HL-60 (cell line): ENCODE results near the gene AMTN.

Experiments used
- DNase-seq, 2 experiments: peaks; one replicate each; pipeline ENCODE4 v3.0.0-alpha.2; 2010 to 2020; ENCODE audit warnings: low read depth in 1 of 2, low spot score in 1 of 2
- H3K27ac ChIP-seq: fragments of 250-450 bp; sonication (Bioruptor Pico); replicated peaks from 2 replicates; pipeline ENCODE4 v1.5.1; 2020; ENCODE audit warnings: mild to moderate bottlenecking, moderate library complexity
- H3K27me3 ChIP-seq: fragments of 250-450 bp; sonication (Bioruptor Pico); 2 replicates; pipeline ENCODE4 v1.5.1; 2021; ENCODE audit warnings: mild to moderate bottlenecking, moderate library complexity; ENCODE audit not compliant: insufficient read depth, poor library complexity, severe bottlenecking
- H3K4me3 ChIP-seq: replicated peaks from 2 replicates; pipeline ENCODE4 v1.5.1; 2011; ENCODE audit warnings: mild to moderate bottlenecking, control low read depth, low read length; ENCODE audit not compliant: insufficient read depth
- GABPA ChIP-seq: IDR thresholded peaks from 2 replicates; pipeline ENCODE4 v1.6.1; 2012; ENCODE audit warnings: low read depth
- POLR2AphosphoS5 ChIP-seq: IDR thresholded peaks from 2 replicates; pipeline ENCODE4 v1.6.1; 2012; ENCODE audit warnings: low read depth
- SPI1 ChIP-seq: IDR thresholded peaks from 2 replicates; pipeline ENCODE4 v1.6.1; 2012; ENCODE audit warnings: low read depth, mild to moderate bottlenecking, borderline replicate concordance
- TF ChIP-seq, protein P1 (sequence below): IDR thresholded peaks from one replicate; pipeline ENCODE4 v1.5.1; 2011; ENCODE audit warnings: low read length, control low read depth, inconsistent platforms; ENCODE audit not compliant: insufficient read depth
- TF ChIP-seq, protein P2 (sequence below): IDR thresholded peaks from 2 replicates; pipeline ENCODE4 v1.6.1; 2012; ENCODE audit warnings: low read depth; ENCODE audit not compliant: insufficient replicate concordance

Gene AMTN

DNA sequence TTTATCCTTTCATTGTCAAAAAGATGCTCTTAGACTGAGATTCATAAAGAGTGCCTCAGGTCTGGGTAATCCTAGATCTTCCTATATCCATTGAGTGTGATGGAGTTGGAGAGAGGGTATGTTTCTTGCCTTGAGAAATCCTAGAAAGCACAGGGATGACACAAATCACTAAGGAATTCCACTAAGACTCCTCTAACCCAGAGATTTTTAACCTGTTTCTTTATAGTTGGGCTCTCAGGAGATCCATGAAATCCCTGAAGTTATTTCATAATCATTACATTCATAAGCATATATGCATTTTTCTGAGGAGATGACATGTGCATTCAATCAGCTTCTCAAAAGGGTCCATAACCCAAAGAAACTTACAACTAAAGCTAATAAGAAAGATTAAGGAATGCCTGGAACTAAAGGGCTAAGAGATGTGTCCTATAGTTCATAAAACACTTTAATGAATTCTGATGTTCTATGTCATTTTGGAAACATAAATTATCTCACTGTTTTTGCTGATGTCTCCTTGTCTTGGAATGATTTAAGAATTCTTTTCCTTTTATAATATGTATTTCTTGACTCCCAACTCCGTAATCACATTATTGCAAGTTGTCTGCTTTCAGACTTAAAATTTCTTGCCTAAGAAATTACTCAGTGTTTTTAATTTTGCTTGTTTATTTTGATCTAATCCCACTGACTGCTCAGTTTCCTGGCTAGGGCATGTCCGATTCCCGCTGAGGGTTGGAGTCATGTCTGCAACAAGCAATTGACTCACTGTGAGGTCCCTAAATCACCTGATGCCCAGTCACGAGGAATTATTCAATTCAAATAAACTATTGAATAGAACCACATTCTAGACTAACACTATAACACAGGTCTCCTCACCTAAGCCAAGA, 2.8 kb upstream of the AMTN start:
- no peak for TF ChIP-seq SPI1
- no peak overlapping the region for H3K27ac ChIP-seq
- no peak overlapping the region for H3K4me3 ChIP-seq
- H3K27me3 ChIP-seq, result no peaks in the 10 kb centered on the region
- DNase-seq, result no peak

DNA sequence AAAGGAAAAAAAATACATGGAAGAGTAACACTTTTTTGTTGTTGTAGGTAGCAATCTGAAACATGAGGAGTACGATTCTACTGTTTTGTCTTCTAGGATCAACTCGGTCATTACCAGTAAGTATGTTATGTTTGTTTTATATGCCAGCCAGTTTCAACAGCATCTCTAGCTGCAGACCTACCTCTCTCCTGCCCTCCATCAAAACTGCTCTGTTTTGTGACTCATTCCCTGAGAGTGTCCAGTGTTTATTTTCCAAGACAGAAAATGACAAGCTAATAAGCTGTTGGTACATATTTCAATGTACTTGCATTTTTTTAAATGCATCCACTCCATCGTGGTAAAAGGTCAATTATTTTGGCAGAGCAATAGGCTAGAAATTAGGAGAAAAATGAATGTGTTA, 347 bp downstream of the AMTN start:
- Histone ChIP-seq H3K27me3 (no peaks in the 10 kb centered on the region), H3K27ac (no peak overlapping the region), H3K4me3 (no peak overlapping the region)
- no peak for DNase-seq
- TF ChIP-seq POLR2AphosphoS5, result no peak
- no peak for TF ChIP-seq SPI1
- TF ChIP-seq, protein P1, sequence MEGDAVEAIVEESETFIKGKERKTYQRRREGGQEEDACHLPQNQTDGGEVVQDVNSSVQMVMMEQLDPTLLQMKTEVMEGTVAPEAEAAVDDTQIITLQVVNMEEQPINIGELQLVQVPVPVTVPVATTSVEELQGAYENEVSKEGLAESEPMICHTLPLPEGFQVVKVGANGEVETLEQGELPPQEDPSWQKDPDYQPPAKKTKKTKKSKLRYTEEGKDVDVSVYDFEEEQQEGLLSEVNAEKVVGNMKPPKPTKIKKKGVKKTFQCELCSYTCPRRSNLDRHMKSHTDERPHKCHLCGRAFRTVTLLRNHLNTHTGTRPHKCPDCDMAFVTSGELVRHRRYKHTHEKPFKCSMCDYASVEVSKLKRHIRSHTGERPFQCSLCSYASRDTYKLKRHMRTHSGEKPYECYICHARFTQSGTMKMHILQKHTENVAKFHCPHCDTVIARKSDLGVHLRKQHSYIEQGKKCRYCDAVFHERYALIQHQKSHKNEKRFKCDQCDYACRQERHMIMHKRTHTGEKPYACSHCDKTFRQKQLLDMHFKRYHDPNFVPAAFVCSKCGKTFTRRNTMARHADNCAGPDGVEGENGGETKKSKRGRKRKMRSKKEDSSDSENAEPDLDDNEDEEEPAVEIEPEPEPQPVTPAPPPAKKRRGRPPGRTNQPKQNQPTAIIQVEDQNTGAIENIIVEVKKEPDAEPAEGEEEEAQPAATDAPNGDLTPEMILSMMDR, result no peak
- TF ChIP-seq, protein P2, sequence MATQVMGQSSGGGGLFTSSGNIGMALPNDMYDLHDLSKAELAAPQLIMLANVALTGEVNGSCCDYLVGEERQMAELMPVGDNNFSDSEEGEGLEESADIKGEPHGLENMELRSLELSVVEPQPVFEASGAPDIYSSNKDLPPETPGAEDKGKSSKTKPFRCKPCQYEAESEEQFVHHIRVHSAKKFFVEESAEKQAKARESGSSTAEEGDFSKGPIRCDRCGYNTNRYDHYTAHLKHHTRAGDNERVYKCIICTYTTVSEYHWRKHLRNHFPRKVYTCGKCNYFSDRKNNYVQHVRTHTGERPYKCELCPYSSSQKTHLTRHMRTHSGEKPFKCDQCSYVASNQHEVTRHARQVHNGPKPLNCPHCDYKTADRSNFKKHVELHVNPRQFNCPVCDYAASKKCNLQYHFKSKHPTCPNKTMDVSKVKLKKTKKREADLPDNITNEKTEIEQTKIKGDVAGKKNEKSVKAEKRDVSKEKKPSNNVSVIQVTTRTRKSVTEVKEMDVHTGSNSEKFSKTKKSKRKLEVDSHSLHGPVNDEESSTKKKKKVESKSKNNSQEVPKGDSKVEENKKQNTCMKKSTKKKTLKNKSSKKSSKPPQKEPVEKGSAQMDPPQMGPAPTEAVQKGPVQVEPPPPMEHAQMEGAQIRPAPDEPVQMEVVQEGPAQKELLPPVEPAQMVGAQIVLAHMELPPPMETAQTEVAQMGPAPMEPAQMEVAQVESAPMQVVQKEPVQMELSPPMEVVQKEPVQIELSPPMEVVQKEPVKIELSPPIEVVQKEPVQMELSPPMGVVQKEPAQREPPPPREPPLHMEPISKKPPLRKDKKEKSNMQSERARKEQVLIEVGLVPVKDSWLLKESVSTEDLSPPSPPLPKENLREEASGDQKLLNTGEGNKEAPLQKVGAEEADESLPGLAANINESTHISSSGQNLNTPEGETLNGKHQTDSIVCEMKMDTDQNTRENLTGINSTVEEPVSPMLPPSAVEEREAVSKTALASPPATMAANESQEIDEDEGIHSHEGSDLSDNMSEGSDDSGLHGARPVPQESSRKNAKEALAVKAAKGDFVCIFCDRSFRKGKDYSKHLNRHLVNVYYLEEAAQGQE, result no peak
- no peak for TF ChIP-seq GABPA

DNA sequence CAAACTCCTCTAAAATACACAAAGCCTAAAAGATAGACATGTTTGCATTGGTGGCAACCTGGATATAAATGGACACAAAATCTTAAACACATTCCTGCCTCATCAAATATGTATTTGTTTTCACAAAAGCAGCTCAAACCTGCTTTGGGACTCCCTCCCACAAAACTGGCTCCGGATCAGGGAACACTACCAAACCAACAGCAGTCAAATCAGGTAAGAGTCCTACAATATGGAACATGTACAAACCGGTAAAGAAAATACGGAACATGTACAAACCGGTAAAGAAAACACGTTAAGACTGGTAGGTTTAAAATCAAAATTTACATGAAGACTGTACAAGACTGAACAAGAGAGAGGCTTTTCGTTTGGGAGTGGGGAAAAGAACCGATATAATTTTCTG, 4.3 kb downstream of the AMTN start:
- no peak overlapping the region for H3K4me3 ChIP-seq
- no peaks in the 10 kb centered on the region for H3K27me3 ChIP-seq
- H3K27ac ChIP-seq, result no peak overlapping the region
- no peak for TF ChIP-seq SPI1
- TF ChIP-seq, protein P2, result no peak
- TF ChIP-seq POLR2AphosphoS5, result no peak
- no peak for TF ChIP-seq GABPA
- TF ChIP-seq, protein P1, result no peak
- DNase-seq, result no peak

DNA sequence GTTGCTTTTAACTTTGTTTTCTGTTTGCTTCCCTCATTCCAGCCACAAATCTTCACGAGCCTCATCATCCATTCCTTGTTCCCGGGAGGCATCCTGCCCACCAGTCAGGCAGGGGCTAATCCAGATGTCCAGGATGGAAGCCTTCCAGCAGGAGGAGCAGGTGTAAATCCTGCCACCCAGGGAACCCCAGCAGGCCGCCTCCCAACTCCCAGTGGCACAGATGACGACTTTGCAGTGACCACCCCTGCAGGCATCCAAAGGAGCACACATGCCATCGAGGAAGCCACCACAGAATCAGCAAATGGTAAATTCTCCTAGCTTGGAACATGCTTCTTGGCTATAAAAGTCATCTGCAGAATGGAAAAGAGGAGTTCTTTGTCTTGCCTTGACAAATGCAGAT, 12.6 kb downstream of the AMTN start:
- TF ChIP-seq, protein P2, result no peak
- TF ChIP-seq, protein P1, result no peak
- TF ChIP-seq POLR2AphosphoS5 (no peak), SPI1 (no peak), GABPA (no peak)
- no peaks in the 10 kb centered on the region for H3K27me3 ChIP-seq
- H3K27ac ChIP-seq, result no peak overlapping the region
- H3K4me3 ChIP-seq, result no peak overlapping the region
- no peak for DNase-seq
